ENCODE data around the gene ZNF526.
"Not testable (repeated sequence)": the region's sequence is repeated elsewhere in the genome, so short reads cannot be mapped to it uniquely, and the experiment has no call there.

Gene ZNF526

DNA sequence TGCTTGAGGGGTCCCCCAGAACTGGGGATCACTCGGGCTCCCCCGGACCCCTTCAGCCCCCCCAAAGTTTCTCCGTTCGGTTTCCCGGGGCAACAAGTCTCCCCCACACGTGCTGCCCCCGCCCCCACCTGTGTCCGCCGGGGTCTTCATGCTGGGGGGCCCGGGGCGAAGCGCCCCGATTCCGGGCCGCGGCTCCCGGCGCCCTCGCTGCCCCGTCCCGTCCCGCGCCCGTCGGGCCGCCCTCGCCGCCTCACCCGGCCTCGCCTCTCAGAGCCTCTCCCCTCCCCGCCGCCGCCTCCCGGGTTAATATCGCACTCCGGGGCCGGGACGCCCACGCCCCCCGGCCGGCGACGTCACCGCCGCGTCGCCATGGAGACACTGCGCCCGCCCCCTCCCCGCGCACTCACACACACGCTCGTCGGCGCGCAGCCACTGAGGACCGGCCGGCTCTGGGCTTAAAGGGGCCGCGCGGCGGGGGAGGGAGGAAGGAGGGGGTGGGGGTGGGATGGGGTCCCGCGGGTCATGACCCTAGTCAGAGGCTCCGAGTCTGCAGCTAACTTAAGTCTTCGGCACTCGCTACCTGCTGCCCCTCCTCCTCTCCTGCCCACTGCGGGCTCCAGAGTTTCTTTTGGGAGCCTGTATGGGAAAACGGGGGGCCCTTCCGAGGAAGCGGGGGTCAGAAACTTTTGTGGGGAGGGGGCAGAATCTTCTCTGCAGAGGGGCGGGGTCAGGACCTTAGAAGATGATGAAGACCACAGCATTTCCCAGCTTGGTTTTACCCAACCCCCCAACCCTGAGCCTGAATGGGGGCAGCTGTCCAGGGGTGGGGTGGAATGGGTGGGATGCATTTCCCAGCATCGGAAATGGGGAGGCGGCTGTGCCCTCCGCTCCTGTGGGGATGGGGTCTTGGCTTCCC, 35.0 kb downstream of the ZNF526 start, which contains the start of gene ERF:
Gene ERF (minus strand): TSS at position 279 of the 916 bp plus-strand sequence. CDS start 129 bp downstream, at position 150.
- DNase-seq (ENCODE audit: insufficient read length, low spot score) (peak; percentile 83), FAIRE-seq (peak; percentile 97)

DNA sequence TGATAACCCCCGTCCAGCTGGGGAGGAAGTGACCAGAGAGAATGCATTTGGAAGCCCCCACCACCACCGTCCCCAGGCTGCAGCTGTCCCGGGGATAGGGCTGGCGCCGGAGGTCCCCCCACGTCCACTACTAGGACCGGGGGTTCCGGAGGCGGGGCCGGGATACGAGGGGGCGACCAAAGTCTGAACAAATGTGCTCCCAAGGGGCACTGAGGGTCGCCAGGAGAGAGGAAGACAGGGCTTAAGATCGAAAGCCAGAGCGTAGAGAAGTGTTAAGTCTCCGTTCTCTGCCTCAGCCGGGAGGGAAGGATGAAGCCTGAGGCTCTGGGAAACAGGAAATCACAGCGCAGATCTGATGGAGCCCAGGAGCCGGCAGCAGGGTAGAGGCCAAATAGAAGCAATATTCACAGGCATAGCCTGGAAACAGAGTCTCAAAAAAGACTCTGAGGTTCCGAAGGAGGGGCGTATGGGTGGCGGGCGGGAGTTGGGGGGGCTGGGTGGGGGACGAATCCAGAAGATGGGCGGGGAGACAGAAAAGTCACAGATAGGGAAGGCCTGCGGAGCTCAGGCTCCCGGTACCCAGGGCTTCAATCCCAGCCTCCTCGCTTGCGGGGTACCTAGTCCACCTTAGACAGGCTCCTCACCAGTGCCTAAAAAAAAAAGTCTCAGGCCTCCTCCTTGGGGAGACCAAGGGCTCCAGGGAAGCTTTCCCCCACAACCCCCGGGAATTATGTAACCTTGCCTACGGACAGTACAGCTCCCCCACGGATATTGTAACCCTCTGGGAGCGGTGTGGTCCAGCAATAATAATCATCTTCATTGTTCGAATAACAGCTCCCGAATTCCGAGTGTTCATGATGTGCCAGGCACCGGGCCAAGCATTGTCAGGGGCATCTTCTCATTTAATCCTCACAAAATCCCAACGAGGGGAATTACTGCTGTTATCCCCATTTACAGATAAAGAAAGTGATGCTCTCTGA, 35.9 kb downstream of the ZNF526 start:
- FAIRE-seq: no peak
- DNase-seq (ENCODE audit: insufficient read length, low spot score): no peak

DNA sequence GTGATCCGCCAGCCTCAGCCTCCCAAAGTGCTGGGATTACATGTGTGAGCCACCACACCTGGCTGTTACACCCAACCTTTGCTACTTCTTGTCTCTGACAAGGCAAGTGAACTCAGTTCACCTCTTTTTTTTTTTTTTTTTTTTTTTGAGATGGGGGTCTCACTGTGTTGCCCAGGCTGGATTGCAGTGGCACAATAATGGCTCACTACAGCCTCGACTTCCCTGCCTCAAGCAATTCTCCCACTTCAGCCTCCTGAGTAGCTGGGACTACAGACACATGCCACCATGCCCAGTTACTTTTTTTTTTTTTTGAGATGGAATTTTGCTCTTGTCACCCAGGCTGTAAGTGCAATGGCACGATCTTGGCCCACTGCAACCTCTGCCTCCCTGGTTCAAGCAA, 37.7 kb downstream of the ZNF526 start:
- DNase-seq (ENCODE audit: insufficient read length, low spot score); FAIRE-seq: not testable (repeated sequence)

DNA sequence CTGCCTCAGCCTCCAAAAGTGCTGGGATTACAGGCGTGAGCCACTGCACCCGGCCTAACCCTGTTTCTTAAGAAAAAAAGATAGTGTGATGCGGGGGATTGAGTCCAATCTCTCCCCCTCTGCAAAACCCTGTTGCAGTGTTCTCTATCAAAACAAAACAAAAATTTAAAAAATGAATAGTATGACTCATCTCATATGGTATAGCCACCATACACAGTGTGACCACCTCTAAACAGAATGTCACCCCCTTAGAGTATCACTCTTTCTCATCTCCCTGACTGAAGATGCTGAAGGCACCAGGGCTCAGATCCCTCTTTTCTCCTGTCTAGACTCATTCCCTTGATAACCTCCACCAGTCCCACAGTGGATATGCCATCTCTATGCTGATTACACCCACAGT, 41.7 kb downstream of the ZNF526 start:
- DNase-seq (ENCODE audit: insufficient read length, low spot score) (no peak), FAIRE-seq (no peak)

DNA sequence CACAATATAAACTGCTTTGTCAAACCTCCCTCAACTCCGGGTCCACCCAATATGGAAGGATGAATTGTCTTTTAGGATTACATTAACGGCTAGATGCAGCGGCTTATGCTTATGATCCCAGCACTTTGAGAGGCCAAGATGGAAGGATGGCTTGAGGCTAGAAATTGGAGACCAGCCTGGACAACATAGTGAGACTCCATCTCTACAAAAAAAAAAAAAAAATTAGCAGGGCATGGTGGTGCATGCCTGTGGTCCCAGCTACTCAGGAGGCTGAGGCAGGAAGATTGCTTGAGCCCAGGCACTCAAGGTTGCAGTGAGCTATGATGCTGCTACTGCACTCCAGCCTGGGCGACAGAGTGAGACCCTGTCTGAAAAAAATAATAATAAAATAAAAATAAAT, 46.0 kb downstream of the ZNF526 start:
- not testable (repeated sequence) for FAIRE-seq

DNA sequence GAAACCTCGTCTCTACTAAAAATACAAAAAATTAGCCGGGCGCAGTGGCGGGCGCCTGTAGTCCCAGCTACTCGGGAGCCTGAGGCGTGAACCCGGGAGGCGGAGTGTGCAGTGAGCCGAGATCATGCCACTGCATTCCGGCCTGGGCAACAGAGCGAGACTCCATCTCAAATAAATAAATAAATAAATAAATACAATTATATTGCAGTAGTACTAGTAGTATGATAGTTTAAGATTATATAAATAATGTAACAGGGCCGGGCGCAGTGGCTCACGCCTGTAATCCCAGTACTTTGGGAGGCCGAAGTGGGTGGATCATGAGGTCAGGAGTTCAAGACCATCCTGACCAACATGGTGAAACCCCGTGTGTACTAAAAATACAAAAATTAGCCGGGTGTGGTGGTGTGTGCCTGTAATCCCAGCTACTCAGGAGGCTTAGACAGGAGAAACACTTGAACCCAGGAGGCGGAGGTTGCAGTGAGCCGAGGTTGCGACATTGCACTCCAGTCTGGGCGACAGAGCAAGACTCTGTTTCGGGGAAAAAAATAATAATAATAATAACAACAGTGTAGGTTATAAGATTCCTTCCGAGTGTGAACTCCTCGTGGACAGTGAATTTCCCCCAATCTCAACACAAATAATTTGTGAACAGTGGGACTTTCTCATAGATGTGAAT, 47.0 kb downstream of the ZNF526 start:
- DNase-seq (ENCODE audit: insufficient read length, low spot score): not testable (repeated sequence)

More for the DNA sequence above, 46.0 kb downstream of the ZNF526 start:
- not testable (repeated sequence) for DNase-seq (ENCODE audit: insufficient read length, low spot score)

DNA sequence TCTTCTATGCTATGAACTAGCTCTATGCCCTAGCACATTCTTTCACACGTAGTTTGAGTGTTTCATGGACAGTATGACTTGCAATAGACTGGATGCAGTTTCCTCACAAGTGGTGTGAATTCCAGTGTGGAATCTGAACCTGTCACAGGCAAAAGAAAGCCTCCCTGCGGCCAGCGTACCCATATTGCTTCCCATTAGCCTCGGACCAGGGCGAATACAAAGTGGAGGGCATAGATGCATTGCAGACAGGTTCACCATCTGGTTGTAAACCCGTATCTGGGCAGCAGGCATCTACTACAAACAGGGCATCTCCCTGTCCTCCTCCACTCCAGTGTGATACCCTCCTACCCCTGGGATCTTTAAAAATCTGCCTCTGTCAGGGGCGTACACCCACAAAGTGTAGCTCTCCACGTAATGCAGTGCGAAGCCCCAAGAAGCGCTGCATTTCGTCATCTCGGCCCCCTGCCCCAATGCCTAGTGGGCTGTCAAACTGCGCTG, 47.6 kb downstream of the ZNF526 start:
- no peak for FAIRE-seq
- DNase-seq (ENCODE audit: insufficient read length, low spot score): no peak

More for the DNA sequence above, 47.0 kb downstream of the ZNF526 start:
- FAIRE-seq: not testable (repeated sequence)

DNA sequence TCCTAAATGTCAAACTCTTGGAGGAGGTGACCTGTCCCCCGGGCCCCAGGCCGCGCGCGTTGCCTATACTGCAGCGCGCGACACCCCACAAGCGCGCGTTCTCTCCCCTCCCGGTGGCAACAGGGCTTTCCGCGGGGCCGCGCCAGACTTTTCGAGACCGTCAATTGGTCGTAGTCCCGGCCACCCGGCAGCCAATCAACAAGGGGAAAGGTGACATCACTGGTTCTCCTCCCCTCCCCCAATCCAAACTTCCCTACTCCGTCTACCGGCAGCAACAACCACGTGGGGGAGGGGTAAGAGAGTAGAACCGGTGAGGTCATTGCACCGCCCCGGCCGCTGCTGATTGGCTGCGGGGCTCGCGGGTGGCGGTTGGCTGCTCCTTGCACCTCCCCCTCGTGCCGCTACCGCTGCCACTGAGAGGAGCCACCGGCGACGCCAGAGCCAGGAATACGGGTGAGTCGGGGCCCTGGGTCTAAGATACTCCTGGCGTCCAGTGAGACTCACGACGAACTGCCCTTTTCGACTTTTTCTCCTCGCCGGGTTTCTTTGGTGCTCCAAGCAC, 48.1 kb downstream of the ZNF526 start:
- DNase-seq (ENCODE audit: insufficient read length, low spot score): peak; percentile 95
- FAIRE-seq: no peak

DNA sequence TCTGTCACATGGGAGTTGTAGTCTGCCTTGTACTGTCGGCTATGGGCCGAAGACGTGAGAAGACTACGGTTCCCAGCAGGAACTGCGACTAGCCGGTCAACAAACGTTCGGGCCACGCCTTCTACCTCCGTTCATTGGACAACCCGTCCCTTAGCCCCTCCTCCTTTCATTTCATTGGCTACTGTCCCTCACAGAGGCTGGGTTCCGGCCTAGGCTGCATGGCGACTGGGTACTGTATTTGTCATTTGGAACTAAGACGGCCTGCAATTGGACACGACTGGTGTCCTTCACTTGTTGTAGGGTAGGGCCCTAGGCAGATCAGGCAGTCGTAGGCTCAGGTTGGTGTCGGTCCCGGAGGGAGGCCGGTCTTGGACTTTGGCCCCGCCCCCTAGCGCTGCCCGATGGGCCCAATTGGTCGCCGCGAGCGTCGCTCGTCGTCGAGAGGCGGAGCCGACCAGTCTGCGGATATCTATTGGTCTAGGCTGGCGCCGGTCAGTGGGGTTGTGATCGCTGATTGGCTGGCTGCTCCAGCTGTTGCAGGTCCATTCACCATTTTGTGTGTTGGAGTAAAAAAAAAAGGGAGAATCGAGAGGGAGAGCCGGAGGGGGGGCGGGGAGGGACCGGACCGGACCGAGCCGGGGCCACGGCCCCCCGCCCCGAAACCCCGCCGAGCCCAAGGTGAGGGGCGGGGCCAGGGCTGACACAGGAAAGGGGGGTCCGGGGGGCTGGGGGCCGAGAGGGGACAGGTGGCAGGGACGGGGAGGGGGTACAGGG, 48.8 kb downstream of the ZNF526 start, which contains the start of gene CIC:
Gene CIC (plus strand): TSS at position 549 of the 774 bp plus-strand sequence. CDS start 2,532 bp downstream, outside the sequence.
- FAIRE-seq (peak; percentile 98), DNase-seq (ENCODE audit: insufficient read length, low spot score) (peak; percentile 98)

DNA sequence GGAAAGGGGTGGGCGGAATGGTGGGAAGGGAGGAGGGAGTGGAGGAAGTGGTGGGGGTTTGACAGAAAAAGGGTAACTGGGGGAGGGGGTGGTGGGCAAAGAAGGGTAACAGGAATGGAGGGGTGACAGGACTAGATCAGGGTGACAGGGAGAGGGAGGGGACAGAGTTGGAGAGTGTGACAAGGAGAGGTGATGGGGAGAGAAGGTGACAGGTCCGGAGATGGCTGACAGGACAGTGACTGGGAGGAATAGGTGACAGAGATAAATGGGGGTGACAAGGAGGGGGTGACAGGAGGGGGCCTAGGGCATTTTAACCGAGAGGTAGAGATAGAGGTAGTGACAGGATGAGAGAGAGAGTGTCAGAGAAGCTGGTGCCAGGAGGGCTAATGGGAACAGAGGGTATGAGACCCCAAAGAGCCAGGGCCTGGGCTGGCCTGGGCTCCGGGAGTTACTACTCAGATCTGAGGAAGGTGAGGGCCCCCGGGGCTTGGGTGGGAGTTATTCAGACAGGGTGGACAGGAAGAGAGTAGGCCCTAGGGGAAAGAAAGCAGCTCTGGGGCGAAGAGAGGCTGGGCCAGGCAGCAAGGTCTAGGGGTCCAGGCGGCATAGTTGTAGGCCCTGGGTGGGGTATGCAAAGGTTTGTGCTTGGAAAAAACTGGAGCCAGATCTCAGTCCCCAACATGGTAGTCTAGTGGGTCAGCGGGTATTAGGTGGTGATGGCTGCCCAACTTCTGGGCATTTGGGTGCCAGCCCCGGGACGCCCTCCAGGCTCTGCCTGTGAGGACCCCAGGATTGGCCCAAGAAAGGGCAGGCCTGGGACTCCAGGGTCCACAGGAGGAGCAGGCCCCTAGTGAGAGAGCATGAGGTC, 49.6 kb downstream of the ZNF526 start:
- FAIRE-seq (no peak), DNase-seq (ENCODE audit: insufficient read length, low spot score) (no peak)

DNA sequence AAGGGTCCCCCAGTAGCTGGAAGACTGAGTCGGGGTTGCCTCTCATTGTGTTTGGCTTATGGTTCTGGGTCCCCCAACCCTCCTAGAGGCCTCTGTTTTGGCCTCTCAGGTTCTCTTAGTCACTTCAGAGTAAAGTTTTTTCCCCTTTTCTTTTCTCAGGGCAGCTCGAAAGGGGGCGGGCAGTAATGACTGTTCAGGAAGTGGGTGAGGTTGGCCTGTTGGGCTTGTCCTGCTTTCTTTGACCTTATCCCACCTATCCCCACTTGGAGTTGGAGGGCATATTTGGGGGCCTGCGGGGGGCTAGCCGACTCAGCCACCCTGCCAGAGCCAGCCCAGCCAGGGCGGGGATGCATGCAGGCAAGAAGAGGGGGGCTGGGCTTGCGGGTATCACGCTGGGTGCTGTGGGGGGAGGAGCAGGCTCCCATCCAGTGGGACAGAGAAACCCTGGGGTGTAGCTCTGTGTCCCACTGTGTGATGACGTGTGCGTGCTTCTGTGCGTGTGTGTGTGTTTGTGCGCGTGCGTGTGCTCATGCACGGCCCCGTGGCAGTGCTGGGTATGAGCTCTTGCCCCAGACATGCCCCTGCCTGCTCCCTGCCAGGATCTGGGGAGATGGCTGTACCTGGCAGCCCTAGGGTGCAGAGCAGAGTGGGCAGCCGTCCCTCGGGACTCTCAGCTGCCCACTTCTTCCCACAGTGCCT, 50.4 kb downstream of the ZNF526 start:
- no peak for FAIRE-seq
- no peak for DNase-seq (ENCODE audit: insufficient read length, low spot score)

DNA sequence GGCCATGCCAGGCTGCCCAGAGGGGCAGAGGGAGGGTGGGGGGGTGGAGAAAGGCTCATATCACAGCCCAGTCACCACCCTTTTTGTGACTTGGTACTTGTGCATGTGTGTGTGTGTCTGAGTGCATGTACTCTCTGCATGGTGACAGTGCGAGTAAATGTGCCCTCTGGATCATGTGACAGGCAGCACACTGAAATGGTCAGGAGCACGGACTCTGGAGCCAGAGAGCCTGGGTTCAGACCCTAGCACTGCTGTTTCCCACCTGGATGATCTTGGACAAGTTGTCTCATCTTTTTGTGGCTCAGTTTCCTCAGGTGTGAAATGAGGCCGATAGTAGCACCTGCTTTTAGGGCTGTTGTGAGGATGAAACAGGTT, 50.9 kb downstream of the ZNF526 start:
- FAIRE-seq (peak; percentile 58), DNase-seq (ENCODE audit: insufficient read length, low spot score) (no peak)

DNA sequence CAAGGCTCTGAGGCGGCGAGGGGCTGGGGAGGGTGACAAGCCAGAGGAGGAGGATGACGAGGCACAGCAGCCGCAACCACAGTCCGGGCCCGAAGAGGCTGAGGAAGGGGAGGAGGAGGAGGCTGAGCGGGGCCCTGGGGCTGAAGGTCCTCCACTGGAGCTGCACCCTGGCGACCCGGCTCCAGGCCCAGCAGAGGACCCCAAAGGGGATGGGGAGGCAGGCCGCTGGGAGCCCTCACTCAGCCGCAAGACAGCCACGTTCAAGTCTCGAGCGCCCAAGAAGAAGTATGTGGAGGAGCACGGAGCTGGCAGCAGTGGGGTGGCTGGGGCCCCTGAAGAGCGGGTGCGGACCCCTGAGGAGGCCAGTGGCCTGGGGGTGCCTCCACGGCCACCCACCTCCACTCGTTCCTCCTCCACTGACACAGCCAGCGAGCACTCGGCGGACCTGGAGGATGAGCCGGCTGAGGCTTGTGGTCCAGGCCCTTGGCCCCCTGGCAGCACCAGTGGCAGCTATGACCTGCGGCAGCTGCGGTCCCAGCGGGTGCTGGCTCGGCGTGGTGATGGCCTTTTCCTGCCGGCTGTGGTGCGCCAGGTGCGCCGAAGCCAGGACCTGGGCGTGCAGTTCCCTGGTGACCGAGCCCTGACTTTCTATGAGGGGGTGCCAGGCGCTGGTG, 51.9 kb downstream of the ZNF526 start:
- FAIRE-seq: no peak

DNA sequence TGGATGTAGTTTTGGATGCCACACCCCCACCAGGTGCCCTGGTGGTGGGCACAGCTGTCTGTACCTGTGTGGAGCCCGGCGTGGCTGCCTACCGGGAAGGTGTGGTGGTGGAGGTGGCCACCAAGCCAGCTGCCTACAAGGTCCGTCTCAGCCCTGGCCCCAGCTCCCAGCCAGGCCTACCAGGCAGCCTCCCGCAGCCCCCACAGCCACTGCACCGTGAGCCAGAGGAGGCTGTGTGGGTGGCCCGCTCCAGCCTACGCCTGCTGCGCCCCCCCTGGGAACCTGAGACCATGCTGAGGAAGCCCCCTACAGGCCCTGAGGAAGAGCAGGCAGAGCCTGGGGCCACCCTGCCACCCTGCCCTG, 52.4 kb downstream of the ZNF526 start:
- DNase-seq (ENCODE audit: insufficient read length, low spot score) (no peak), FAIRE-seq (no peak)

More for the DNA sequence above, 51.9 kb downstream of the ZNF526 start:
- no peak for DNase-seq (ENCODE audit: insufficient read length, low spot score)

DNA sequence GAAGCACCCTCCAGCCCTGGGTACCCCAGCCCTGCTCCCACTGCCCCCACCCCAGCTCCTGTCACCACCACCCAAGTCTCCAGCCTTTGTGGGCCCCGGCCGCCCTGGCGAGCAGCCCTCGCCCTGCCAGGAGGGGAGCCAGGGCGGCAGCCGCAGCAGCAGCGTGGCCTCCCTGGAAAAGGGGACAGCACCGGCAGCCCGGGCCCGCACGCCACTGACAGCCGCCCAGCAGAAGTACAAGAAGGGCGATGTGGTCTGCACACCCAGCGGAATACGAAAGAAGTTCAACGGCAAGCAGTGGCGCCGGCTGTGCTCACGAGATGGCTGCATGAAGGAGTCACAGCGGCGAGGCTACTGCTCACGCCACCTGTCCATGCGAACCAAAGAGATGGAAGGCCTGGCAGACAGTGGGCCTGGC, 52.9 kb downstream of the ZNF526 start:
- FAIRE-seq (no peak), DNase-seq (ENCODE audit: insufficient read length, low spot score) (no peak)

DNA sequence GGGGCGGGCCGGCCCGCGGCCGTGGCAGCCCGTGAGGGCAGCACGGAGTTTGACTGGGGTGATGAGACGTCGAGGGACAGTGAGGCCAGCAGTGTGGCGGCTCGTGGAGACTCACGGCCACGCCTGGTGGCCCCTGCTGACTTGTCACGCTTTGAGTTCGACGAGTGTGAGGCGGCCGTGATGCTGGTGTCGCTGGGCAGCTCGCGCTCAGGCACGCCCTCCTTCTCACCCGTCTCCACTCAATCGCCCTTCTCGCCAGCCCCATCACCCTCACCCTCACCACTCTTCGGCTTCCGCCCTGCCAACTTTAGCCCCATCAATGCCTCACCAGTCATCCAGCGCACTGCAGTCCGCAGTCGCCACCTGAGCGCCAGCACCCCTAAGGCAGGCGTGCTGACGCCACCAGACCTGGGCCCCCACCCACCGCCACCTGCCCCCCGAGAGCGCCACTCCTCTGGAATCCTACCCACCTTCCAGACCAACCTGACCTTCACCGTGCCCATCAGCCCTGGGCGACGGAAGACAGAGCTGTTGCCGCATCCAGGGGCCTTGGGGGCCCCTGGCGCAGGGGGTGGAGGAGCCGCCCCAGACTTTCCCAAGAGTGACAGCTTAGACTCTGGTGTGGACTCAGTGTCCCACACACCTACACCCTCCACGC, 53.4 kb downstream of the ZNF526 start:
- FAIRE-seq (peak; percentile 36), DNase-seq (ENCODE audit: insufficient read length, low spot score) (no peak)
